RWPE2 (cell line): ENCODE measurements around the gene EPB41L2.

ENCODE experiments used
- ATAC-seq: fragments of 200-7000 bp; cut with Tn5 transposase; 3 replicates; pipeline ENCODE4 v1.9.1; 2021; ENCODE audit warnings: low read depth
- DNase-seq: peaks from one replicate; pipeline ENCODE4 v3.0.0-alpha.2; 2020; ENCODE audit warnings: low spot score
- H3K27ac ChIP-seq: fragments of 450-650 bp; 2 replicates; pipeline ENCODE4 v1.5.1; 2017; ENCODE audit warnings: mild to moderate bottlenecking; ENCODE audit not compliant: poor library complexity, severe bottlenecking
- H3K27me3 ChIP-seq: fragments of 250-450 bp; sonication (Bioruptor Pico); 2 replicates; pipeline ENCODE4 v1.5.1; 2021; ENCODE audit warnings: mild to moderate bottlenecking, moderate library complexity; ENCODE audit not compliant: insufficient read depth, poor library complexity, severe bottlenecking
- H3K36me3 ChIP-seq: fragments of 250-450 bp; sonication (Bioruptor Pico); 2 replicates; pipeline ENCODE4 v1.5.1; 2020; ENCODE audit warnings: low read depth, mild to moderate bottlenecking, moderate library complexity
- H3K4me1 ChIP-seq: fragments of 250-450 bp; sonication (Bioruptor Pico); 2 replicates; pipeline ENCODE4 v1.5.1; 2021; ENCODE audit warnings: mild to moderate bottlenecking, moderate library complexity; ENCODE audit not compliant: insufficient read depth, poor library complexity, severe bottlenecking
- H3K4me3 ChIP-seq: fragments of 250-450 bp; sonication (Bioruptor Pico); 2 replicates; pipeline ENCODE4 v1.5.1; 2021; ENCODE audit warnings: mild to moderate bottlenecking, moderate library complexity; ENCODE audit not compliant: severe bottlenecking
- H3K9me3 ChIP-seq: fragments of 250-450 bp; sonication (Bioruptor Pico); 2 replicates; pipeline ENCODE4 v1.5.1; 2021; ENCODE audit warnings: mild to moderate bottlenecking, moderate library complexity; ENCODE audit not compliant: severe bottlenecking
- TF ChIP-seq, protein P1 (sequence below): fragments of 450-650 bp; IDR thresholded peaks from one replicate; pipeline ENCODE4 v1.5.1; 2017; ENCODE audit warnings: mild to moderate bottlenecking, moderate library complexity; ENCODE audit not compliant: poor library complexity, severe bottlenecking

EPB41L2 gene

GRCh38 chr6:130865793-130866192 lies 197.3 kb downstream of the EPB41L2 start:
- H3K9me3 ChIP-seq = no peaks in the 10 kb centered on the region
- DNase-seq (no peak), ATAC-seq (no peak)
- no peak overlapping the region for H3K27ac ChIP-seq
- H3K36me3 ChIP-seq = peaks cover 7% of the 10 kb centered on the region
- no peak overlapping the region for H3K4me3 ChIP-seq
- H3K27me3 ChIP-seq = no peaks in the 10 kb centered on the region
- TF ChIP-seq, protein P1, sequence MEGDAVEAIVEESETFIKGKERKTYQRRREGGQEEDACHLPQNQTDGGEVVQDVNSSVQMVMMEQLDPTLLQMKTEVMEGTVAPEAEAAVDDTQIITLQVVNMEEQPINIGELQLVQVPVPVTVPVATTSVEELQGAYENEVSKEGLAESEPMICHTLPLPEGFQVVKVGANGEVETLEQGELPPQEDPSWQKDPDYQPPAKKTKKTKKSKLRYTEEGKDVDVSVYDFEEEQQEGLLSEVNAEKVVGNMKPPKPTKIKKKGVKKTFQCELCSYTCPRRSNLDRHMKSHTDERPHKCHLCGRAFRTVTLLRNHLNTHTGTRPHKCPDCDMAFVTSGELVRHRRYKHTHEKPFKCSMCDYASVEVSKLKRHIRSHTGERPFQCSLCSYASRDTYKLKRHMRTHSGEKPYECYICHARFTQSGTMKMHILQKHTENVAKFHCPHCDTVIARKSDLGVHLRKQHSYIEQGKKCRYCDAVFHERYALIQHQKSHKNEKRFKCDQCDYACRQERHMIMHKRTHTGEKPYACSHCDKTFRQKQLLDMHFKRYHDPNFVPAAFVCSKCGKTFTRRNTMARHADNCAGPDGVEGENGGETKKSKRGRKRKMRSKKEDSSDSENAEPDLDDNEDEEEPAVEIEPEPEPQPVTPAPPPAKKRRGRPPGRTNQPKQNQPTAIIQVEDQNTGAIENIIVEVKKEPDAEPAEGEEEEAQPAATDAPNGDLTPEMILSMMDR = no peak
- H3K4me1 ChIP-seq = no peaks in the 10 kb centered on the region

GRCh38 chr6:130864344-130864743 lies 198.7 kb downstream of the EPB41L2 start:
- DNase-seq (no peak), ATAC-seq (no peak)
- Histone ChIP-seq H3K4me1 (no peaks in the 10 kb centered on the region), H3K27me3 (no peaks in the 10 kb centered on the region), H3K4me3 (no peak overlapping the region), H3K9me3 (no peaks in the 10 kb centered on the region), H3K27ac (no peak overlapping the region), H3K36me3 (peaks cover 7% of the 10 kb centered on the region)
- TF ChIP-seq, protein P1 = no peak

GRCh38 chr6:130863415-130864230 lies 199.4 kb downstream of the EPB41L2 start:
- H3K9me3 ChIP-seq = no peaks in the 10 kb centered on the region
- H3K27me3 ChIP-seq = no peaks in the 10 kb centered on the region
- no peak overlapping the region for H3K27ac ChIP-seq
- peaks cover 7% of the 10 kb centered on the region for H3K36me3 ChIP-seq
- DNase-seq = no peak
- no peak for ATAC-seq
- H3K4me3 ChIP-seq = no peak overlapping the region
- TF ChIP-seq, protein P1 = no peak
- no peaks in the 10 kb centered on the region for H3K4me1 ChIP-seq

DNA sequence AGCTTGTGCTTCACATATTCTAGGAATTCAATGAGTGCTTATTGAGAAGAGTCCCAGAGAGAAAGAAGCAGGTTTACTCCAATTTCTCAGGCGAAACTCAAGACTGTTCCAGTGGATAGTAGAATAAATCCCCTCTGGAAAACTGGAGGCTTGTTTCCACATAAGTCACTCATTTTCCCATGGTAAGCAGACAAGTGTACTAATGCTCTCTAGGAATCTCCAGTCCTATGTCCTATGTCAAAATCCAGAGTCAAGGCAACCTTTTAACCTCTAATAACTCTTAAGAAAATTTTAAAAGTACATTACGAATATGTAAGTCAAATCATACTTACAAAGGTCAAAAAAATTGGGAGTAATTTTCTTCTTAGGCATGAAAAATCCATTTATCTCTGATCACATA lies 200.7 kb downstream of the EPB41L2 start:
- Histone ChIP-seq H3K4me3 (no peak overlapping the region), H3K27ac (no peak overlapping the region), H3K27me3 (no peaks in the 10 kb centered on the region), H3K9me3 (no peaks in the 10 kb centered on the region), H3K4me1 (peaks cover 4% of the 10 kb centered on the region), H3K36me3 (peaks cover 7% of the 10 kb centered on the region)
- no peak for DNase-seq
- TF ChIP-seq, protein P1 = no peak
- ATAC-seq = no peak
